K562 (cell line): ENCODE measurements around the gene TENM3. TPM values are rescaled to one million over a fixed set of nuclear protein-coding genes. Genes with fewer than 3 reads are reported as not detected.

Experiments
- ATAC-seq: fragments of 200-7000 bp; cut with Tn5 transposase; 3 replicates; pipeline ENCODE4 v1.9.1; 2020; ENCODE audit warnings: moderate library complexity
- BruUV-seq: library from RNA; stranded (reverse); fragments of 400-500 nt; replicated peaks from 2 replicates; lab custom pipeline; 2021; lab: Mats Ljungman, UMichigan
- CTCF ChIA-PET: fragments of 300-600 bp; formaldehyde crosslinking; extraction: SDS; loops from one replicate; lab custom pipeline; 2021; ENCODE audit warnings: low intra/inter-chr PET ratio; lab: Yijun Ruan, JAX
- POLR2A ChIA-PET: fragments of 300-600, 350-650 bp; sonication (Branson Sonifier 250); formaldehyde crosslinking; extraction: SDS; loops from one replicate; lab custom pipeline; 2021; ENCODE audit warnings: antibody characterized with exemption, inconsistent platforms; lab: Yijun Ruan, JAX
- DNase-seq, 4 experiments: peaks; one replicate each; pipeline versions ENCODE4 v3.0.0 to v3.0.0-alpha.2; 2011 to 2018; ENCODE audit warnings: low spot score in 3 of 4, mixed read lengths in 3 of 4; ENCODE audit errors: extremely low read depth in 1 of 4
- FAIRE-seq: peaks from 2 replicates; lab custom pipeline; 2011; peaks lifted over from hg19 to GRCh38; lab: Jason Lieb, UNC
- H2AFZ ChIP-seq: 2 replicates; pipeline ENCODE4 v1.6.0; 2011; ENCODE audit warnings: low read depth, low read length, control low read depth, inconsistent platforms
- H3K27ac ChIP-seq: fragments of 200-600 bp; 3 replicates; pipeline ENCODE4 v1.8.0; 2011; ENCODE audit warnings: low read depth, mild to moderate bottlenecking, control low read depth, inconsistent platforms, low read length, moderate library complexity, mixed read lengths; ENCODE audit errors: extremely low read depth
- H3K27me3 ChIP-seq, 2 experiments: fragments of 300-600 bp in 1 of 2; 2 replicates in 1 of 2; 3 replicates in 1 of 2; pipeline versions ENCODE4 v1.6.0 to v1.8.0; 2011; ENCODE audit warnings: inconsistent platforms in 2 of 2, low read length in 2 of 2, mild to moderate bottlenecking in 1 of 2, mixed read lengths in 1 of 2, moderate library complexity in 1 of 2; ENCODE audit not compliant: control insufficient read depth in 2 of 2, insufficient read depth in 2 of 2
- H3K36me3 ChIP-seq: fragments of 300-600 bp; 3 replicates; pipeline ENCODE4 v1.8.0; 2011; ENCODE audit warnings: mild to moderate bottlenecking, low read length, inconsistent platforms; ENCODE audit not compliant: control insufficient read depth, insufficient read depth
- H3K4me1 ChIP-seq, 2 experiments: fragments of 200-600 bp in 1 of 2; replicated peaks in 1 of 2; 2 replicates in 1 of 2; 3 replicates in 1 of 2; pipeline versions ENCODE4 v1.5.1 to v1.8.0; 2011; ENCODE audit warnings: inconsistent platforms in 2 of 2, low read length in 2 of 2, mild to moderate bottlenecking in 1 of 2, mixed read lengths in 1 of 2, moderate library complexity in 1 of 2; ENCODE audit not compliant: control insufficient read depth in 2 of 2, insufficient read depth in 2 of 2
- H3K4me2 ChIP-seq: 2 replicates; pipeline ENCODE4 v1.6.1; 2011; ENCODE audit warnings: low read length, control low read depth, inconsistent platforms, mixed read lengths; ENCODE audit not compliant: insufficient read depth
- H3K4me3 ChIP-seq: fragments of 200-600 bp; sonication (generic), shearing (Covaris generic); 2 replicates; pipeline ENCODE4 v1.5.1; 2016; ENCODE audit warnings: control low read depth, inconsistent platforms
- H3K79me2 ChIP-seq: fragments of 200-600 bp; 3 replicates; pipeline ENCODE4 v1.8.0; 2011; ENCODE audit warnings: low read length, inconsistent platforms; ENCODE audit not compliant: control insufficient read depth, insufficient read depth
- H3K9ac ChIP-seq, 2 experiments: 2 replicates each; pipeline versions ENCODE4 v1.6.0 to v1.6.1; 2011; ENCODE audit warnings: low read depth in 2 of 2, low read length in 2 of 2, control low read depth in 1 of 2, inconsistent platforms in 1 of 2, mild to moderate bottlenecking in 1 of 2, mixed read lengths in 1 of 2; ENCODE audit not compliant: insufficient read depth in 1 of 2
- H3K9me1 ChIP-seq: one replicate; pipeline ENCODE4 v1.6.0; 2011; ENCODE audit warnings: inconsistent platforms, mild to moderate bottlenecking, low read length, moderate library complexity; ENCODE audit not compliant: control insufficient read depth, insufficient read depth
- H3K9me3 ChIP-seq: replicated peaks from 2 replicates; pipeline ENCODE4 v1.5.1; 2011; ENCODE audit warnings: low read depth, low read length, inconsistent platforms; ENCODE audit not compliant: control insufficient read depth, insufficient read depth
- H4K20me1 ChIP-seq: replicated peaks from 2 replicates; pipeline ENCODE4 v1.6.1; 2011; ENCODE audit warnings: low read length, inconsistent platforms, mixed read lengths; ENCODE audit not compliant: control insufficient read depth, insufficient read depth
- C11orf30 ChIP-seq: fragments of 450-650 bp; IDR thresholded peaks from 2 replicates; pipeline ENCODE4 v1.6.1; 2016; ENCODE audit warnings: low read depth, mild to moderate bottlenecking
- FOXA3 ChIP-seq, 2 experiments: fragments of 450-650 bp in 1 of 2; sonication (generic) in 1 of 2; formaldehyde crosslinking; IDR thresholded peaks in 1 of 2; conservative IDR thresholded peaks in 1 of 2; 2 replicates each; pipeline versions ENCODE4 v1.4.0 to v1.8.0; 2020 to 2022; ENCODE audit warnings: mild to moderate bottlenecking in 2 of 2, missing genetic modification reagents in 1 of 2
- MAFG ChIP-seq: fragments of 450-650 bp; conservative IDR thresholded peaks from 2 replicates; pipeline ENCODE4 v1.6.1; 2016; ENCODE audit warnings: missing genetic modification characterization, missing compliant biosample characterization
- MECOM ChIP-seq: fragments of 250-450 bp; sonication (Bioruptor Pico); IDR thresholded peaks from 2 replicates; pipeline ENCODE4 v1.8.0; 2022; ENCODE audit warnings: inconsistent platforms
- ZNF316 ChIP-seq: fragments of 450-650 bp; IDR thresholded peaks from 2 replicates; pipeline ENCODE4 v1.6.1; 2016
- WGBS: fragments of 100-300 bp; shearing (Covaris generic); methylation state at CpG from one replicate; pipeline ENCODE4 v1.1.6; 2016; ENCODE audit warnings: low coverage, mixed read lengths; ENCODE audit not compliant: insufficient coverage; ENCODE audit errors: missing lambda C conversion rate; 5-methylcytosine and 5-hydroxymethylcytosine counted together
- in situ Hi-C: fragments of 300-500 bp; cut with MboI; formaldehyde crosslinking; loops from 4 replicates; pipeline ENCODE4 v1.15.0; 2018; ENCODE audit warnings: inconsistent platforms, mixed read lengths
- intact Hi-C: fragments of 100-400 bp; cut with micrococcal nuclease; formaldehyde crosslinking; loops from 2 replicates; pipeline ENCODE4 v1.14.2; 2022
- polyA plus RNA-seq, 8 experiments: library from polyadenylated mRNA; depleted of rRNA in 4 of 8; stranded (reverse) in 5 of 8; unstranded in 3 of 8; fragments of >200 nt; fragmentation: Nextera tagmentation in 2 of 8; fragmentation: Illumina TruSeq in 1 of 8; extraction: Ambion mirVana in 2 of 8; extraction: Trizol in 1 of 8; gene quantifications; 2 replicates each; pipeline versions ENCODE4 v1.2.1 to v1.2.3, GENCODE V29; 2011 to 2014; ENCODE audit warnings: inconsistent platforms in 1 of 8, missing spikeins in 1 of 8
- total RNA-seq, 7 experiments: library from RNA; depleted of rRNA in 6 of 7; stranded (reverse); fragments of >200 nt in 6 of 7; fragmentation: Illumina TruSeq in 2 of 7; extraction: Trizol in 2 of 7; gene quantifications; 2 replicates each; pipeline versions ENCODE4 v1.2.1 to v1.2.3, GENCODE V29; 2011 to 2021; ENCODE audit warnings: low replicate concordance in 1 of 7
- TF ChIP-seq, protein P1 (sequence below): fragments of 250-450 bp; sonication (Bioruptor Pico); IDR thresholded peaks from 2 replicates; pipeline ENCODE4 v1.9.0; 2021; ENCODE audit warnings: mild to moderate bottlenecking
- TF ChIP-seq, protein P2 (sequence below): fragments of 450-650 bp; IDR thresholded peaks from 2 replicates; pipeline ENCODE4 v1.6.1; 2016; ENCODE audit warnings: antibody characterized with exemption
- TF ChIP-seq, protein P3 (sequence below): fragments of 250-450 bp; sonication (Bioruptor Pico); IDR thresholded peaks from 2 replicates; pipeline ENCODE4 v1.4.0; 2020; ENCODE audit warnings: mild to moderate bottlenecking, moderate library complexity

Gene TENM3
- total and polyA plus RNA-seq, 9 of the 15 experiments (the other 6 are each of a cell fraction or from before 2014, with no cell fraction given) = 0.01 to 0.02 TPM; not detected in 7

DNA sequence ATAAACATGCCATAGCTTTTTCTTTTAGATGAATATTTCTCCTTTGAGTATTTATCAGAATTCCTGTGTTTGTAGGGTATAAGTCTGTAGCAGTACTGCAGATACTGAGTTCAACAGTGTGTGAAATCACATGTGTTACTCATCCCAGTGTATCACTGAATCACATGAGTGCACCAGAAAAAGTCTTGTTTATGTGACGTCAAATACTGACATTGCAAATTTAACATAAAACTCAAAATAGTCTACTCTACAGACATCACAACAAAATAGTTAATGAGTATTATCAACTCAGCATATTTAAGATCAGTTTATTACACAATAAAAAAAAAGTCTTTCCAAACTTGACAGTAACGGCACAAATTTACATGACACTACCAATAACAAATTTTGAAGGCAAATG, 452.6 kb downstream of the TENM3 start:
- H3K79me2 ChIP-seq = no peaks in the 10 kb centered on the region
- no peak for TF ChIP-seq FOXA3 (CRISPR knock-in tag; conservative IDR thresholded peaks at IDR 0.05 in 1 of 2, IDR thresholded peaks at IDR 0.05 in 1 of 2)
- TF ChIP-seq ZNF316 = peak; percentile 77
- peak; percentile 58 for TF ChIP-seq C11orf30
- TF ChIP-seq MAFG (tag) = 0 out of 2 replicates have a peak, but pooled peaks have one; percentile 28
- TF ChIP-seq MECOM = no peak
- H3K4me2 ChIP-seq = no peak overlapping the region
- ATAC-seq = no peak
- H3K9ac ChIP-seq = no peak overlapping the region
- no peak for FAIRE-seq
- no peaks in the 10 kb centered on the region for H3K4me1 ChIP-seq
- H3K9me3 ChIP-seq = no peaks in the 10 kb centered on the region
- H2AFZ ChIP-seq = no peak overlapping the region
- no peak overlapping the region for H3K4me3 ChIP-seq
- intact Hi-C loops = no loop called here
- no peak overlapping the region for H3K27ac ChIP-seq
- ChIA-PET POLR2A (no interaction called here), CTCF (no interaction called here)
- no peak for DNase-seq
- 13% methylated on average over 2 of the region's 2 CpGs for WGBS
- H3K27me3 ChIP-seq = no peaks in the 10 kb centered on the region
- BruUV-seq = no TSS peak
- no peaks in the 10 kb centered on the region for H3K36me3 ChIP-seq
- no peaks in the 10 kb centered on the region for H3K9me1 ChIP-seq
- in situ Hi-C loops = no loop called here
- no peaks in the 10 kb centered on the region for H4K20me1 ChIP-seq

DNA sequence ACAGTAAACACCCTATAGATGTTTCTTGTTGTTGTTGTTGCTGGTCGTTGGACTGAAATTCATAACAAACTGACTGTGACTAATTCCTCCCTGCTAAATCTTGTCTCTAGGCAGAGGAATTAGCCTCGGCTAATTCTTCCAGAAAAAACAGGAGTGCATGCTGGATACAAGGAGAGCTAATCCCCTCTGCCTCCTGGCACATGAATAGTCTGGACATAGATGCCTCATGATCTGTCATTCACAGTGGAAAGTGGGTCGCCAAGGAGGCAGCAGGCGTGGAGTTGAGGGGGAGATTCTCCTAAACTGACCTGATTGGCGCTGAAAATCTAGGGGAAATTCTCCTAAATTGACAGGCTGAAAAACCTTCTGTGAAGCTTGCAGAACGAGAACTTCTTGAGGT, 453.9 kb downstream of the TENM3 start:
- no peaks in the 10 kb centered on the region for H3K27me3 ChIP-seq
- no peaks in the 10 kb centered on the region for H3K9me1 ChIP-seq
- no peak overlapping the region for H2AFZ ChIP-seq
- no peaks in the 10 kb centered on the region for H3K36me3 ChIP-seq
- no peak overlapping the region for H3K4me3 ChIP-seq
- BruUV-seq = no TSS peak
- no peak overlapping the region for H3K27ac ChIP-seq
- DNase-seq (no peak), FAIRE-seq (no peak), ATAC-seq (no peak)
- no peaks in the 10 kb centered on the region for H4K20me1 ChIP-seq
- H3K9ac ChIP-seq = no peak overlapping the region
- intact Hi-C loops (no loop called here), in situ Hi-C loops (no loop called here)
- ChIA-PET POLR2A (no interaction called here), CTCF (no interaction called here)
- no peaks in the 10 kb centered on the region for H3K9me3 ChIP-seq
- no peaks in the 10 kb centered on the region for H3K4me1 ChIP-seq
- H3K4me2 ChIP-seq = no peak overlapping the region
- H3K79me2 ChIP-seq = no peaks in the 10 kb centered on the region
- 0% methylated on average over 6 of the region's 6 CpGs for WGBS
- TF ChIP-seq, protein P1, sequence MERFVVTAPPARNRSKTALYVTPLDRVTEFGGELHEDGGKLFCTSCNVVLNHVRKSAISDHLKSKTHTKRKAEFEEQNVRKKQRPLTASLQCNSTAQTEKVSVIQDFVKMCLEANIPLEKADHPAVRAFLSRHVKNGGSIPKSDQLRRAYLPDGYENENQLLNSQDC (CRISPR knock-in tag) = no peak
- TF ChIP-seq, protein P2, sequence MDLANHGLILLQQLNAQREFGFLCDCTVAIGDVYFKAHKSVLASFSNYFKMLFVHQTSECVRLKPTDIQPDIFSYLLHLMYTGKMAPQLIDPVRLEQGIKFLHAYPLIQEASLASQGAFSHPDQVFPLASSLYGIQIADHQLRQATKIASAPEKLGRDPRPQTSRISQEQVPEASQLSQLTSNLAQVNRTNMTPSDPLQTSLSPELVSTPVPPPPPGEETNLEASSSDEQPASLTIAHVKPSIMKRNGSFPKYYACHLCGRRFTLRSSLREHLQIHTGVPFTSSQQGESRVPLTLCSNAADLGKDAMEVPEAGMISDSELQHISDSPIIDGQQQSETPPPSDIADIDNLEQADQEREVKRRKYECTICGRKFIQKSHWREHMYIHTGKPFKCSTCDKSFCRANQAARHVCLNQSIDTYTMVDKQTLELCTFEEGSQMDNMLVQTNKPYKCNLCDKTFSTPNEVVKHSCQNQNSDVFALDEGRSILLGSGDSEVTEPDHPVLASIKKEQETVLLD = no peak
- TF ChIP-seq, protein P3, sequence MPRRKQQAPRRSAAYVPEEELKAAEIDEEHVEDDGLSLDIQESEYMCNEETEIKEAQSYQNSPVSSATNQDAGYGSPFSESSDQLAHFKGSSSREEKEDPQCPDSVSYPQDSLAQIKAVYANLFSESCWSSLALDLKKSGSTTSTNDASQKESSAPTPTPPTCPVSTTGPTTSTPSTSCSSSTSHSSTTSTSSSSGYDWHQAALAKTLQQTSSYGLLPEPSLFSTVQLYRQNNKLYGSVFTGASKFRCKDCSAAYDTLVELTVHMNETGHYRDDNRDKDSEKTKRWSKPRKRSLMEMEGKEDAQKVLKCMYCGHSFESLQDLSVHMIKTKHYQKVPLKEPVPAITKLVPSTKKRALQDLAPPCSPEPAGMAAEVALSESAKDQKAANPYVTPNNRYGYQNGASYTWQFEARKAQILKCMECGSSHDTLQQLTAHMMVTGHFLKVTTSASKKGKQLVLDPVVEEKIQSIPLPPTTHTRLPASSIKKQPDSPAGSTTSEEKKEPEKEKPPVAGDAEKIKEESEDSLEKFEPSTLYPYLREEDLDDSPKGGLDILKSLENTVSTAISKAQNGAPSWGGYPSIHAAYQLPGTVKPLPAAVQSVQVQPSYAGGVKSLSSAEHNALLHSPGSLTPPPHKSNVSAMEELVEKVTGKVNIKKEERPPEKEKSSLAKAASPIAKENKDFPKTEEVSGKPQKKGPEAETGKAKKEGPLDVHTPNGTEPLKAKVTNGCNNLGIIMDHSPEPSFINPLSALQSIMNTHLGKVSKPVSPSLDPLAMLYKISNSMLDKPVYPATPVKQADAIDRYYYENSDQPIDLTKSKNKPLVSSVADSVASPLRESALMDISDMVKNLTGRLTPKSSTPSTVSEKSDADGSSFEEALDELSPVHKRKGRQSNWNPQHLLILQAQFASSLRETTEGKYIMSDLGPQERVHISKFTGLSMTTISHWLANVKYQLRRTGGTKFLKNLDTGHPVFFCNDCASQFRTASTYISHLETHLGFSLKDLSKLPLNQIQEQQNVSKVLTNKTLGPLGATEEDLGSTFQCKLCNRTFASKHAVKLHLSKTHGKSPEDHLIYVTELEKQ (CRISPR knock-in tag) = no peak
